CD14-positive monocyte (primary cell): ENCODE results near the gene RILPL1. TPM values are rescaled to one million over a fixed set of nuclear protein-coding genes. Genes with fewer than 3 reads are reported as not detected.
A peak's percentile ranks its signal among the peaks of the same experiment; 100 is the strongest.

Experiments
- DNase-seq, 3 donors: peaks; one replicate each; pipeline ENCODE4 v3.0.0-alpha.2; 2011 to 2022
- H2AFZ ChIP-seq: 2 replicates; pipeline ENCODE4 v1.6.0; 2012; ENCODE audit warnings: mild to moderate bottlenecking, low read depth, low read length, inconsistent platforms; ENCODE audit not compliant: insufficient read depth, poor library complexity, severe bottlenecking
- H3K27ac ChIP-seq, 2 donors: 1 replicate in 1 of 2; 2 replicates in 1 of 2; pipeline ENCODE4 v1.5.1; 2012 to 2013; ENCODE audit warnings: low read length in 2 of 2, control low read depth in 1 of 2, inconsistent platforms in 1 of 2, low read depth in 1 of 2, mild to moderate bottlenecking in 1 of 2
- H3K27me3 ChIP-seq, 2 donors: one replicate each; pipeline versions ENCODE4 v1.6.0 to v1.6.1; 2011 to 2013; ENCODE audit warnings: low read length in 2 of 2; ENCODE audit not compliant: control insufficient read depth in 2 of 2, insufficient read depth in 2 of 2
- H3K36me3 ChIP-seq, 2 donors: replicated peaks in 1 of 2; 1 replicate in 1 of 2; 2 replicates in 1 of 2; pipeline versions ENCODE4 v1.5.1 to v1.6.1; 2012 to 2013; ENCODE audit warnings: low read length in 2 of 2, control low read depth in 1 of 2, inconsistent platforms in 1 of 2, mild to moderate bottlenecking in 1 of 2; ENCODE audit not compliant: insufficient read depth in 2 of 2, control insufficient read depth in 1 of 2
- H3K4me1 ChIP-seq, 2 donors: 1 replicate in 1 of 2; 2 replicates in 1 of 2; pipeline versions ENCODE4 v1.5.1 to v1.6.1; 2012 to 2013; ENCODE audit warnings: low read length in 2 of 2, control low read depth in 1 of 2, inconsistent platforms in 1 of 2, mild to moderate bottlenecking in 1 of 2, moderate library complexity in 1 of 2; ENCODE audit not compliant: insufficient read depth in 2 of 2, control insufficient read depth in 1 of 2
- H3K4me2 ChIP-seq: replicated peaks from 2 replicates; pipeline ENCODE3; 2012; ENCODE audit warnings: low read length, moderate library complexity, mild to moderate bottlenecking; ENCODE audit not compliant: poor library complexity, severe bottlenecking; ENCODE audit errors: extremely low read depth
- H3K4me3 ChIP-seq, 3 experiments: fragments of 200-600 bp in 1 of 3; sonication (generic) in 1 of 3; replicated peaks in 1 of 3; 1 replicate in 2 of 3; 2 replicates in 1 of 3; pipeline ENCODE4 v1.5.1; 2011 to 2013; ENCODE audit warnings: low read length in 3 of 3, mild to moderate bottlenecking in 3 of 3, control low read depth in 2 of 3, low read depth in 2 of 3, inconsistent platforms in 1 of 3, moderate library complexity in 1 of 3
- H3K79me2 ChIP-seq: 2 replicates; pipeline ENCODE4 v1.6.0; 2012; ENCODE audit warnings: mild to moderate bottlenecking, control low read depth, inconsistent platforms, low read length, moderate library complexity; ENCODE audit not compliant: insufficient read depth
- H3K9ac ChIP-seq: 2 replicates; pipeline ENCODE4 v1.6.0; 2017; ENCODE audit warnings: low read length, mild to moderate bottlenecking; ENCODE audit not compliant: insufficient read depth, poor library complexity, severe bottlenecking
- H3K9me3 ChIP-seq, 2 donors: replicated peaks in 1 of 2; 1 replicate in 1 of 2; 2 replicates in 1 of 2; pipeline versions ENCODE4 v1.5.1 to v1.6.1; 2012 to 2013; ENCODE audit warnings: low read length in 2 of 2, control low read depth in 1 of 2; ENCODE audit not compliant: control insufficient read depth in 1 of 2, insufficient read depth in 1 of 2
- H4K20me1 ChIP-seq: 2 replicates; pipeline ENCODE4 v1.6.0; 2012; ENCODE audit warnings: mild to moderate bottlenecking, low read length, control low read depth, moderate library complexity; ENCODE audit not compliant: insufficient read depth
- H3K27ac Mint-ChIP-seq, 7 donors: one replicate each; pipeline ENCODE4 v1.8.0; 2020; ENCODE audit warnings: mild to moderate bottlenecking in 7 of 7, mixed read lengths in 7 of 7, moderate library complexity in 6 of 7, inconsistent platforms in 2 of 7
- H3K27me3 Mint-ChIP-seq, 3 donors: one replicate each; pipeline ENCODE4 v1.8.0; 2021 to 2022; ENCODE audit warnings: low read depth in 3 of 3, mild to moderate bottlenecking in 3 of 3, mixed read lengths in 3 of 3, moderate library complexity in 3 of 3, inconsistent platforms in 1 of 3
- H3K36me3 Mint-ChIP-seq, 2 donors: one replicate each; pipeline ENCODE4 v1.8.0; 2020; ENCODE audit warnings: mixed read lengths in 2 of 2, inconsistent platforms in 1 of 2, mild to moderate bottlenecking in 1 of 2
- H3K4me1 Mint-ChIP-seq: one replicate; pipeline ENCODE4 v1.8.0; 2020; ENCODE audit warnings: mild to moderate bottlenecking, mixed read lengths
- H3K4me3 Mint-ChIP-seq, 2 donors: one replicate each; pipeline ENCODE4 v1.8.0; 2020; ENCODE audit warnings: mild to moderate bottlenecking in 2 of 2, mixed read lengths in 2 of 2, moderate library complexity in 1 of 2
- H3K9me3 Mint-ChIP-seq, 7 donors: one replicate each; pipeline ENCODE4 v1.8.0; 2020 to 2022; ENCODE audit warnings: mixed read lengths in 7 of 7, mild to moderate bottlenecking in 6 of 7, moderate library complexity in 6 of 7, inconsistent platforms in 2 of 7
- CTCF ChIP-seq: fragments of 200-600 bp; IDR thresholded peaks from one replicate; pipeline ENCODE4 v1.8.0; 2022; ENCODE audit warnings: antibody characterized with exemption, mild to moderate bottlenecking
- WGBS: methylation state at CpG from one replicate; pipeline ENCODE4 v1.1.5; 2013; ENCODE audit warnings: missing lambda C conversion rate; ENCODE audit not compliant: insufficient coverage; 5-methylcytosine and 5-hydroxymethylcytosine counted together
- intact Hi-C, 2 donors: fragments of 100-400 bp; cut with micrococcal nuclease; formaldehyde crosslinking; loops; one replicate each; pipeline versions ENCODE4 v1.15.0 to v1.15.1; 2023
- polyA plus RNA-seq, 3 donors: library from polyadenylated mRNA; depleted of rRNA in 1 of 3; unstranded in 2 of 3; stranded (reverse) in 1 of 3; fragments of 300-500 nt in 2 of 3; fragments of >200 nt in 1 of 3; fragmentation: Illumina TruSeq in 2 of 3; gene quantifications; 1 replicate in 2 of 3; 2 replicates in 1 of 3; pipeline ENCODE4 v1.2.3, GENCODE V29; 2012 to 2021

RILPL1 gene
- polyA plus RNA-seq, 3 donors: 1.2 TPM; not detected in 2

GRCh38 chr12:123479442-123480180, 53.9 kb downstream of the RILPL1 start:
- no peaks in the 10 kb centered on the region for H3K27me3 ChIP-seq
- H3K27ac Mint-ChIP-seq: peak overlapping the region in 1 of 7 donors; percentile 35
- H3K36me3 Mint-ChIP-seq: peaks cover 10 to 12% of the 10 kb centered on the region in 2 donors
- peaks cover 7% of the 10 kb centered on the region for H3K4me1 Mint-ChIP-seq
- H3K9me3 ChIP-seq: no peaks in the 10 kb centered on the region
- DNase-seq: no peak
- H4K20me1 ChIP-seq: no peaks in the 10 kb centered on the region
- intact Hi-C loops: loop anchor here in 1 of 2 donors (5.0 kb wide), 1 partner anchor 88 kb away; no protein-coding TSS in a partner anchor
- no peaks in the 10 kb centered on the region for H3K79me2 ChIP-seq
- 85% methylated on average over 9 of the region's 14 CpGs for WGBS
- no peaks in the 10 kb centered on the region for H3K4me1 ChIP-seq
- peaks cover 7 to 14% (median 12%) of the 10 kb centered on the region in 3 donors for H3K27me3 Mint-ChIP-seq
- no peaks in the 10 kb centered on the region for H3K9me3 Mint-ChIP-seq
- TF ChIP-seq CTCF: no peak
- no peak overlapping the region for H3K9ac ChIP-seq
- H3K4me3 ChIP-seq: no peak overlapping the region
- H3K4me3 Mint-ChIP-seq: no peak overlapping the region
- no peak overlapping the region for H3K27ac ChIP-seq
- H3K4me2 ChIP-seq: no peak overlapping the region
- H2AFZ ChIP-seq: no peak overlapping the region
- peaks cover 0 to 5% of the 10 kb centered on the region in 2 donors for H3K36me3 ChIP-seq

- no peak overlapping the region for H3K9ac ChIP-seq
- no peaks in the 10 kb centered on the region for H3K4me1 ChIP-seq
- Mint-ChIP-seq H3K27me3 (peaks cover 2 to 6% (median 5%) of the 10 kb centered on the region in 3 donors), H3K9me3 (no peaks in the 10 kb centered on the region), H3K4me3 (no peak overlapping the region), H3K27ac (no peak overlapping the region), H3K4me1 (peaks cover 4% of the 10 kb centered on the region), H3K36me3 (peaks cover 10 to 17% of the 10 kb centered on the region in 2 donors)
- no peak overlapping the region for H2AFZ ChIP-seq
- no peaks in the 10 kb centered on the region for H3K9me3 ChIP-seq
- peaks cover 0 to 7% of the 10 kb centered on the region in 2 donors for H3K36me3 ChIP-seq
- H4K20me1 ChIP-seq: no peaks in the 10 kb centered on the region
- no peak overlapping the region for H3K4me2 ChIP-seq
- 96% methylated on average over 8 of the region's 10 CpGs for WGBS
- H3K79me2 ChIP-seq: no peaks in the 10 kb centered on the region
- no peak for DNase-seq
- no peak for TF ChIP-seq CTCF
- H3K27me3 ChIP-seq: no peaks in the 10 kb centered on the region
- intact Hi-C loops: no loop called here
- H3K27ac ChIP-seq: no peak overlapping the region
- H3K4me3 ChIP-seq: no peak overlapping the region
Observed at GRCh38 chr12:123478762-123479161, 54.8 kb downstream of the RILPL1 start.
